ENCODE results near the gene TOPORS. TPM values are rescaled to one million over a fixed set of nuclear protein-coding genes. Genes with fewer than 3 reads are reported as not detected.

Gene TOPORS
- total and polyA plus RNA-seq, 2 experiments from 2014 or later, result 14.1 to 25.8 TPM

- Histone ChIP-seq H3K4me3 (no peak overlapping the region), H3K27ac (no peak overlapping the region), H3K9me2 (replicated peaks; ENCODE audit: insufficient read depth) (no peaks in the 10 kb centered on the region), H3K4me1 (ENCODE audit: insufficient read depth) (no peaks in the 10 kb centered on the region), H3K79me2 (no peaks in the 10 kb centered on the region), H4K20me1 (ENCODE audit: insufficient read depth, poor library complexity, severe bottlenecking) (no peaks in the 10 kb centered on the region), H2AFZ (no peak overlapping the region), H3K9me3 (ENCODE audit: low read depth) (no peaks in the 10 kb centered on the region), H3K36me3 (replicated peaks; ENCODE audit: insufficient read depth, low read depth) (no peaks in the 10 kb centered on the region), H3K27me3 (no peaks in the 10 kb centered on the region), H3K4me2 (no peak overlapping the region)
- WGBS (ENCODE audit: low lambda C conversion rate, missing lambda C conversion rate), result 85% methylated on average over 1 of the region's 1 CpG
- DNase-seq (ENCODE audit: low spot score), result no peak
- TF ChIP-seq CTCF (IDR thresholded peaks at IDR 0.05; ENCODE audit: poor library complexity) (no peak), EZH2 (IDR thresholded peaks at IDR 0.05; ENCODE audit: borderline replicate concordance) (no peak), EZH2phosphoT487 (IDR thresholded peaks at IDR 0.05; ENCODE audit: low read depth, severe bottlenecking, unreplicated experiment) (no peak)
Measured at GRCh38 chr9:32590898-32591297, 38.5 kb upstream of the TOPORS start.

- Histone ChIP-seq H3K4me2 (no peak overlapping the region), H3K27me3 (no peaks in the 10 kb centered on the region), H3K79me2 (no peaks in the 10 kb centered on the region), H4K20me1 (ENCODE audit: insufficient read depth, poor library complexity, severe bottlenecking) (no peaks in the 10 kb centered on the region), H3K4me3 (no peak overlapping the region), H3K27ac (no peak overlapping the region), H3K9me2 (replicated peaks; ENCODE audit: insufficient read depth) (no peaks in the 10 kb centered on the region), H3K9me3 (ENCODE audit: low read depth) (no peaks in the 10 kb centered on the region), H2AFZ (no peak overlapping the region), H3K36me3 (replicated peaks; ENCODE audit: insufficient read depth, low read depth) (no peaks in the 10 kb centered on the region), H3K4me1 (ENCODE audit: insufficient read depth) (no peaks in the 10 kb centered on the region)
- no peak for DNase-seq (ENCODE audit: low spot score)
- no peak for TF ChIP-seq CTCF (IDR thresholded peaks at IDR 0.05; ENCODE audit: poor library complexity)
- no peak for TF ChIP-seq EZH2 (IDR thresholded peaks at IDR 0.05; ENCODE audit: borderline replicate concordance)
- TF ChIP-seq EZH2phosphoT487 (IDR thresholded peaks at IDR 0.05; ENCODE audit: low read depth, severe bottlenecking, unreplicated experiment), result no peak
- WGBS (ENCODE audit: low lambda C conversion rate, missing lambda C conversion rate), result 63% methylated on average over 2 of the region's 2 CpGs
Measured at GRCh38 chr9:32590476-32590875, 38.1 kb upstream of the TOPORS start.

- Histone ChIP-seq H3K4me1 (ENCODE audit: insufficient read depth) (no peaks in the 10 kb centered on the region), H3K9me2 (replicated peaks; ENCODE audit: insufficient read depth) (no peaks in the 10 kb centered on the region), H3K4me3 (no peak overlapping the region), H3K27me3 (no peaks in the 10 kb centered on the region), H4K20me1 (ENCODE audit: insufficient read depth, poor library complexity, severe bottlenecking) (no peaks in the 10 kb centered on the region), H3K36me3 (replicated peaks; ENCODE audit: insufficient read depth, low read depth) (no peaks in the 10 kb centered on the region), H3K4me2 (no peak overlapping the region), H3K27ac (no peak overlapping the region), H2AFZ (no peak overlapping the region), H3K9me3 (ENCODE audit: low read depth) (no peaks in the 10 kb centered on the region), H3K79me2 (no peaks in the 10 kb centered on the region)
- 45% methylated on average over 6 of the region's 6 CpGs for WGBS (ENCODE audit: low lambda C conversion rate, missing lambda C conversion rate)
- peak; percentile 60 for DNase-seq (ENCODE audit: low spot score)
- TF ChIP-seq CTCF (IDR thresholded peaks at IDR 0.05; ENCODE audit: poor library complexity) (peak; percentile 64), EZH2 (IDR thresholded peaks at IDR 0.05; ENCODE audit: borderline replicate concordance) (no peak), EZH2phosphoT487 (IDR thresholded peaks at IDR 0.05; ENCODE audit: low read depth, severe bottlenecking, unreplicated experiment) (no peak)
Measured at GRCh38 chr9:32589083-32589723, 36.8 kb upstream of the TOPORS start.
